HepG2 (cell line): ENCODE data around the gene MRI1. TPM values are rescaled to one million over a fixed set of nuclear protein-coding genes. Genes with fewer than 3 reads are reported as not detected.

Experiments
- ARHGAP35 ChIP-seq: sonication (generic); formaldehyde crosslinking; IDR thresholded peaks from 2 replicates; pipeline ENCODE4 v1.9.0; 2022; ENCODE audit warnings: mild to moderate bottlenecking, inconsistent platforms, moderate library complexity, missing genetic modification reagents, borderline replicate concordance
- ARNT2 ChIP-seq: sonication (generic); formaldehyde crosslinking; IDR thresholded peaks from 2 replicates; pipeline ENCODE4 v1.8.0; 2022; ENCODE audit warnings: mild to moderate bottlenecking, low read depth, missing genetic modification reagents, moderate library complexity
- DR1 ChIP-seq: sonication (generic); formaldehyde crosslinking; IDR thresholded peaks from 2 replicates; pipeline ENCODE4 v1.8.0; 2021; ENCODE audit warnings: mild to moderate bottlenecking, missing genetic modification reagents, inconsistent platforms
- FOXM1 ChIP-seq: sonication (generic); formaldehyde crosslinking; IDR thresholded peaks from 2 replicates; pipeline ENCODE4 v1.5.0; 2020; ENCODE audit warnings: missing genetic modification reagents
- GATA4 ChIP-seq: sonication (generic); IDR thresholded peaks from 2 replicates; pipeline ENCODE4 v1.6.1; 2016; ENCODE audit warnings: antibody characterized with exemption, low read depth, borderline replicate concordance
- HES4 ChIP-seq: sonication (generic); formaldehyde crosslinking; IDR thresholded peaks from 2 replicates; pipeline ENCODE4 v1.9.0; 2021; ENCODE audit warnings: mild to moderate bottlenecking, missing genetic modification reagents, borderline replicate concordance
- KDM5A ChIP-seq: fragments of 200-600 bp; sonication (generic); IDR thresholded peaks from 2 replicates; pipeline ENCODE4 v1.7.0; 2018; ENCODE audit warnings: antibody characterized with exemption, mild to moderate bottlenecking, low read length, borderline replicate concordance
- MIER2 ChIP-seq: IDR thresholded peaks from 2 replicates; pipeline ENCODE4 v1.6.1; 2016; ENCODE audit warnings: missing biosample characterization, missing genetic modification reagents
- MTA1 ChIP-seq: sonication (generic); formaldehyde crosslinking; IDR thresholded peaks from 2 replicates; pipeline ENCODE4 v1.4.0; 2020; ENCODE audit warnings: missing genetic modification reagents, mild to moderate bottlenecking, borderline replicate concordance
- NBN ChIP-seq: fragments of 450-650 bp; conservative IDR thresholded peaks from 2 replicates; pipeline ENCODE4 v1.6.1; 2017
- NFKBIZ ChIP-seq: IDR thresholded peaks from 2 replicates; pipeline ENCODE4 v1.6.1; 2018; ENCODE audit warnings: missing genetic modification reagents, missing compliant biosample characterization
- NFYC ChIP-seq: IDR thresholded peaks from 2 replicates; pipeline ENCODE4 v1.6.1; 2016; ENCODE audit warnings: missing genetic modification reagents, missing compliant biosample characterization
- NKX3-1 ChIP-seq: sonication (generic); formaldehyde crosslinking; IDR thresholded peaks from 2 replicates; pipeline ENCODE4 v1.5.0; 2020; ENCODE audit warnings: missing genetic modification reagents
- NPAS2 ChIP-seq: sonication (generic); formaldehyde crosslinking; IDR thresholded peaks from 2 replicates; pipeline ENCODE4 v1.8.0; 2022; ENCODE audit warnings: mild to moderate bottlenecking, missing genetic modification reagents, borderline replicate concordance
- RBM22 ChIP-seq: fragments of 200-400 bp; formaldehyde crosslinking; optimal IDR thresholded peaks from 2 replicates; pipeline ENCODE3; 2017; ENCODE audit warnings: mild to moderate bottlenecking, low read length, moderate library complexity
- REL ChIP-seq: sonication (generic); formaldehyde crosslinking; conservative IDR thresholded peaks from 2 replicates; pipeline ENCODE4 v1.8.0; 2022; ENCODE audit warnings: mild to moderate bottlenecking, missing genetic modification reagents, moderate library complexity
- ZNF17 ChIP-seq: sonication (generic); formaldehyde crosslinking; IDR thresholded peaks from 2 replicates; pipeline ENCODE4 v1.5.0; 2020; ENCODE audit warnings: mild to moderate bottlenecking, missing genetic modification reagents
- ZNF292 ChIP-seq: sonication (generic); formaldehyde crosslinking; IDR thresholded peaks from 2 replicates; pipeline ENCODE4 v1.8.1; 2022; ENCODE audit warnings: mild to moderate bottlenecking, low read depth, missing genetic modification reagents, borderline replicate concordance
- ZNF34 ChIP-seq: sonication (generic); formaldehyde crosslinking; IDR thresholded peaks from 2 replicates; pipeline ENCODE4 v1.4.0; 2020; ENCODE audit warnings: mild to moderate bottlenecking, missing genetic modification reagents, borderline replicate concordance
- ZNF430 ChIP-seq: sonication (generic); formaldehyde crosslinking; IDR thresholded peaks from 2 replicates; pipeline ENCODE4 v1.9.0; 2021; ENCODE audit warnings: mild to moderate bottlenecking, missing genetic modification reagents
- ZNF546 ChIP-seq: sonication (generic); formaldehyde crosslinking; conservative IDR thresholded peaks from 2 replicates; pipeline ENCODE4 v1.8.1; 2023; ENCODE audit warnings: mild to moderate bottlenecking, missing genetic modification reagents
- ZNF547 ChIP-seq: sonication (generic); formaldehyde crosslinking; IDR thresholded peaks from 2 replicates; pipeline ENCODE4 v1.5.1; 2020; ENCODE audit warnings: mild to moderate bottlenecking, missing genetic modification reagents
- ZNF572 ChIP-seq: sonication (generic); formaldehyde crosslinking; IDR thresholded peaks from 2 replicates; pipeline ENCODE4 v1.5.1; 2020; ENCODE audit warnings: mild to moderate bottlenecking, missing genetic modification reagents
- ZNF660 ChIP-seq: sonication (generic); formaldehyde crosslinking; IDR thresholded peaks from 2 replicates; pipeline ENCODE4 v1.5.1; 2020; ENCODE audit warnings: mild to moderate bottlenecking, low read depth, missing genetic modification reagents, borderline replicate concordance
- ZNF713 ChIP-seq: sonication (generic); formaldehyde crosslinking; IDR thresholded peaks from 2 replicates; pipeline ENCODE4 v1.4.0; 2020; ENCODE audit warnings: mild to moderate bottlenecking, missing genetic modification reagents
- ZNF761 ChIP-seq: sonication (generic); formaldehyde crosslinking; conservative IDR thresholded peaks from 2 replicates; pipeline ENCODE4 v1.4.0; 2020; ENCODE audit warnings: mild to moderate bottlenecking, missing genetic modification reagents
- ZNF788 ChIP-seq: sonication (generic); formaldehyde crosslinking; IDR thresholded peaks from 2 replicates; pipeline ENCODE4 v1.5.0; 2020; ENCODE audit warnings: mild to moderate bottlenecking, missing genetic modification reagents, borderline replicate concordance
- polyA plus RNA-seq, 8 experiments: library from polyadenylated mRNA; depleted of rRNA in 3 of 8; stranded (reverse) in 7 of 8; unstranded in 1 of 8; fragments of >200 nt; fragmentation: Illumina TruSeq in 4 of 8; extraction: Trizol in 4 of 8; gene quantifications; 2 replicates each; pipeline versions ENCODE4 v1.2.1 to v1.2.3, GENCODE V29; 2011 to 2016; ENCODE audit warnings: low read depth in 4 of 8, missing spikeins in 1 of 8, mixed read lengths in 1 of 8; ENCODE audit not compliant: insufficient read depth in 1 of 8
- total RNA-seq, 5 experiments: library from RNA; depleted of rRNA; stranded (reverse); fragments of >200 nt; fragmentation: Illumina TruSeq; extraction: Trizol; gene quantifications; 2 replicates each; pipeline ENCODE4 v1.2.3, GENCODE V29; 2016; ENCODE audit warnings: low read depth in 1 of 5
- TF ChIP-seq, protein P1 (sequence below): sonication (generic); formaldehyde crosslinking; IDR thresholded peaks from 2 replicates; pipeline ENCODE4 v1.4.0; 2020; ENCODE audit warnings: mild to moderate bottlenecking, missing genetic modification reagents, borderline replicate concordance
- TF ChIP-seq, protein P2 (sequence below): conservative IDR thresholded peaks from 2 replicates; pipeline ENCODE4 v1.6.1; 2018; ENCODE audit warnings: missing genetic modification reagents

The MRI1 gene
- total and polyA plus RNA-seq, 2 of the 13 experiments (the other 11 are each of a cell fraction or from before 2014, with no cell fraction given) = 20.1 to 20.6 TPM

DNA sequence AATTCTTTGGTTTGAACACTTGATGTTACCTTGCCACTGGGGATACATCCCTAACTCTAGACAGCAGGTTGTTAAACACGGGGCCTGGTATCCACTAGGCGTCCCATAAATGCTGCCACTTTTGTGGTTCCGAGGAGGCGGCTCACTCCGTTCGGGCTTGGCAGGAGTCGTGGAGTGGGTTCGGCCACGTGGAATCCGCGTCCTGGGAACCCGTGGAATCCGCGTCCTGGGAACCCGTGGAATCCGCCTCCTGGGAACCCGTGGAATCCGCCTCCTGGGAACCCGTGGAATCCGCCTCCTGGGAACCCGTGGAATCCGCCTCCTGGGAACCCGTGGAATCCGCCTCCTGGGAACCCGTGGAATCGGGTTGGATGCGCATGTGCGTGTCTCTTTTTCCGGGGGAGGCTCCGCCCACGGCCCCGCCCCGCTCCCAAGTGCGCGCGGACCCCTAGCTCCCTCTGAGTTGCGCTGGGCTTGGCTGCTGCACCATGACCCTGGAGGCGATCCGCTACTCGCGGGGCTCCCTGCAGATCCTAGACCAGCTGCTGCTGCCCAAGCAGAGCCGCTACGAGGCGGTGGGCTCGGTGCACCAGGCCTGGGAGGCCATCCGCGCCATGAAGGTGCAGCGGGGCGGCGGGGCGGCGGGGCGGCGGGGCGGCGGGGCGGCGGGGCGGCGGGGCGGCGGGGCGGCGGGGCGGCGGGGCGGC is at the start of gene MRI1 (continued):
- TF ChIP-seq, protein P1, sequence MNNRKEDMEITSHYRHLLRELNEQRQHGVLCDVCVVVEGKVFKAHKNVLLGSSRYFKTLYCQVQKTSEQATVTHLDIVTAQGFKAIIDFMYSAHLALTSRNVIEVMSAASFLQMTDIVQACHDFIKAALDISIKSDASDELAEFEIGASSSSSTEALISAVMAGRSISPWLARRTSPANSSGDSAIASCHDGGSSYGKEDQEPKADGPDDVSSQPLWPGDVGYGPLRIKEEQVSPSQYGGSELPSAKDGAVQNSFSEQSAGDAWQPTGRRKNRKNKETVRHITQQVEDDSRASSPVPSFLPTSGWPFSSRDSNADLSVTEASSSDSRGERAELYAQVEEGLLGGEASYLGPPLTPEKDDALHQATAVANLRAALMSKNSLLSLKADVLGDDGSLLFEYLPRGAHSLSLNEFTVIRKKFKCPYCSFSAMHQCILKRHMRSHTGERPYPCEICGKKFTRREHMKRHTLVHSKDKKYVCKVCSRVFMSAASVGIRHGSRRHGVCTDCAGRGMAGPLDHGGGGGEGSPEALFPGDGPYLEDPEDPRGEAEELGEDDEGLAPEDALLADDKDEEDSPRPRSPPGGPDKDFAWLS (CRISPR knock-in tag) = 0 out of 2 replicates have a peak, but pooled peaks have one; percentile 54
- TF ChIP-seq FOXM1 (CRISPR knock-in tag) = no peak
- TF ChIP-seq MIER2 (CRISPR knock-in tag) = no peak
- TF ChIP-seq ZNF546 (CRISPR knock-in tag) = 0 out of 2 replicates have a peak, but pooled peaks have one; percentile 35
- TF ChIP-seq REL (CRISPR knock-in tag) = no peak
- TF ChIP-seq ZNF713 = no peak
- no peak for TF ChIP-seq MTA1
- TF ChIP-seq NPAS2 (CRISPR knock-in tag) = no peak
- peak; percentile 20; the same call in 1 of the 2 replicates for TF ChIP-seq ZNF430 (CRISPR knock-in tag)
- no peak for TF ChIP-seq ZNF572 (CRISPR knock-in tag)
- TF ChIP-seq GATA4 = peak; percentile 52; the same call in 1 of the 2 replicates
- no peak for TF ChIP-seq ZNF17 (CRISPR knock-in tag)
- TF ChIP-seq ZNF660 (CRISPR knock-in tag) = no peak
- TF ChIP-seq DR1 (CRISPR knock-in tag) = 0 out of 2 replicates have a peak, but pooled peaks have one; percentile 28
- TF ChIP-seq ARHGAP35 (CRISPR knock-in tag) = no peak; the same call in 1 of the 2 replicates
- no peak for TF ChIP-seq NFYC
- peak; percentile 47; the same call in 1 of the 2 replicates for TF ChIP-seq ZNF547
- 0 out of 2 replicates have a peak, but pooled peaks have one; percentile 41 for TF ChIP-seq NKX3-1
- TF ChIP-seq HES4 (CRISPR knock-in tag) = 0 out of 2 replicates have a peak, but pooled peaks have one; percentile 38
- TF ChIP-seq ZNF292 = no peak
- peak; percentile 40; the same call in 1 of the 2 replicates for TF ChIP-seq ZNF788
- TF ChIP-seq, protein P2, sequence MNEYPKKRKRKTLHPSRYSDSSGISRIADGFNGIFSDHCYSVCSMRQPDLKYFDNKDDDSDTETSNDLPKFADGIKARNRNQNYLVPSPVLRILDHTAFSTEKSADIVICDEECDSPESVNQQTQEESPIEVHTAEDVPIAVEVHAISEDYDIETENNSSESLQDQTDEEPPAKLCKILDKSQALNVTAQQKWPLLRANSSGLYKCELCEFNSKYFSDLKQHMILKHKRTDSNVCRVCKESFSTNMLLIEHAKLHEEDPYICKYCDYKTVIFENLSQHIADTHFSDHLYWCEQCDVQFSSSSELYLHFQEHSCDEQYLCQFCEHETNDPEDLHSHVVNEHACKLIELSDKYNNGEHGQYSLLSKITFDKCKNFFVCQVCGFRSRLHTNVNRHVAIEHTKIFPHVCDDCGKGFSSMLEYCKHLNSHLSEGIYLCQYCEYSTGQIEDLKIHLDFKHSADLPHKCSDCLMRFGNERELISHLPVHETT (CRISPR knock-in tag) = no peak
- no peak for TF ChIP-seq NFKBIZ (CRISPR knock-in tag)
- no peak; the same call in 1 of the 2 replicates for TF ChIP-seq ZNF34
- TF ChIP-seq KDM5A = no peak
- peak; percentile 48 for TF ChIP-seq RBM22
- no peak for TF ChIP-seq NBN
- 0 out of 2 replicates have a peak, but pooled peaks have one; percentile 35 for TF ChIP-seq ZNF761 (CRISPR knock-in tag)
- no peak for TF ChIP-seq ARNT2 (CRISPR knock-in tag)
